ENCODE data around the gene CHST11.

DNA sequence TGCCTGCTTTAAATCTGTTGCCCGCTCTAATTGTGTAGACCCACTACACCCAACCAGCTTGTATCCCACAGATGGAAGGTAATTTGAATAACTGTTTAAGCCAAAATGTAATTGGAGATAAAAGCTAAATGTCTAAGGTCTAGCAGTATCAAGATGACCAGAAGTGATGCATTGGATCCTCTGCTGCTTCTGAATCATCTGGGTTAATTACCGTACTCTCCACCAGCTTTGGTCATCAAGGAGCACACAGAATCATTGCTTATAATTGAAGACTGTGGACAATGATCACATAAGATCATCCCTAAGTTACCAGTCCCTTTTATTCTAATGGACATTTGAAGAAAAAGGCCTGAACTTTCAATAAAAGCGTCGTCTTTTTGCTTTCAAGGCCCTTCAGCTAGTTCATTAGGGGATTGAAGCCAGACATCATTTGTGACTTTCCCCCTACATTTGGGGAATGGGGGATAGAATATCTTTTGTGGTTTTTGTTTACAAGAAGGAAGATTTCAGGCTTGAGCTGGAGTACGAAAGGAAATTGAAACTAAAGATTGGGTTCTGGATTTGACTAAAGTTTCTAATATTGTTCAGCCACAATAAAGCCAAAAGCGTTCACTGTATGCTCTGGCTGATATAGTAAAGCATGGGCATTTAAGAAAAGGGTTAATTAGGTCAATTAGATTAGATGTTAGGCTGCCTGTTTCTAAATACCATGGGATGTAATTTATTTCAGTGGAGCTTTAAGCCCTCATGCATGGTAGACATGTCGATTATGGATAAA is 123.2 kb downstream of the CHST11 start:
- TF ChIP-seq, protein P1, sequence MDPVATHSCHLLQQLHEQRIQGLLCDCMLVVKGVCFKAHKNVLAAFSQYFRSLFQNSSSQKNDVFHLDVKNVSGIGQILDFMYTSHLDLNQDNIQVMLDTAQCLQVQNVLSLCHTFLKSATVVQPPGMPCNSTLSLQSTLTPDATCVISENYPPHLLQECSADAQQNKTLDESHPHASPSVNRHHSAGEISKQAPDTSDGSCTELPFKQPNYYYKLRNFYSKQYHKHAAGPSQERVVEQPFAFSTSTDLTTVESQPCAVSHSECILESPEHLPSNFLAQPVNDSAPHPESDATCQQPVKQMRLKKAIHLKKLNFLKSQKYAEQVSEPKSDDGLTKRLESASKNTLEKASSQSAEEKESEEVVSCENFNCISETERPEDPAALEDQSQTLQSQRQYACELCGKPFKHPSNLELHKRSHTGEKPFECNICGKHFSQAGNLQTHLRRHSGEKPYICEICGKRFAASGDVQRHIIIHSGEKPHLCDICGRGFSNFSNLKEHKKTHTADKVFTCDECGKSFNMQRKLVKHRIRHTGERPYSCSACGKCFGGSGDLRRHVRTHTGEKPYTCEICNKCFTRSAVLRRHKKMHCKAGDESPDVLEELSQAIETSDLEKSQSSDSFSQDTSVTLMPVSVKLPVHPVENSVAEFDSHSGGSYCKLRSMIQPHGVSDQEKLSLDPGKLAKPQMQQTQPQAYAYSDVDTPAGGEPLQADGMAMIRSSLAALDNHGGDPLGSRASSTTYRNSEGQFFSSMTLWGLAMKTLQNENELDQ (tag by site-specific recombination; IDR thresholded peaks at IDR 0.05; ENCODE audit: low read depth) = no peak
- TF ChIP-seq, protein P2, sequence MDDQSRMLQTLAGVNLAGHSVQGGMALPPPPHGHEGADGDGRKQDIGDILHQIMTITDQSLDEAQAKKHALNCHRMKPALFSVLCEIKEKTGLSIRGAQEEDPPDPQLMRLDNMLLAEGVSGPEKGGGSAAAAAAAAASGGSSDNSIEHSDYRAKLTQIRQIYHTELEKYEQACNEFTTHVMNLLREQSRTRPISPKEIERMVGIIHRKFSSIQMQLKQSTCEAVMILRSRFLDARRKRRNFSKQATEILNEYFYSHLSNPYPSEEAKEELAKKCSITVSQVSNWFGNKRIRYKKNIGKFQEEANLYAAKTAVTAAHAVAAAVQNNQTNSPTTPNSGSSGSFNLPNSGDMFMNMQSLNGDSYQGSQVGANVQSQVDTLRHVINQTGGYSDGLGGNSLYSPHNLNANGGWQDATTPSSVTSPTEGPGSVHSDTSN (CRISPR knock-in tag; IDR thresholded peaks at IDR 0.05) = no peak
- TF ChIP-seq, protein P3, sequence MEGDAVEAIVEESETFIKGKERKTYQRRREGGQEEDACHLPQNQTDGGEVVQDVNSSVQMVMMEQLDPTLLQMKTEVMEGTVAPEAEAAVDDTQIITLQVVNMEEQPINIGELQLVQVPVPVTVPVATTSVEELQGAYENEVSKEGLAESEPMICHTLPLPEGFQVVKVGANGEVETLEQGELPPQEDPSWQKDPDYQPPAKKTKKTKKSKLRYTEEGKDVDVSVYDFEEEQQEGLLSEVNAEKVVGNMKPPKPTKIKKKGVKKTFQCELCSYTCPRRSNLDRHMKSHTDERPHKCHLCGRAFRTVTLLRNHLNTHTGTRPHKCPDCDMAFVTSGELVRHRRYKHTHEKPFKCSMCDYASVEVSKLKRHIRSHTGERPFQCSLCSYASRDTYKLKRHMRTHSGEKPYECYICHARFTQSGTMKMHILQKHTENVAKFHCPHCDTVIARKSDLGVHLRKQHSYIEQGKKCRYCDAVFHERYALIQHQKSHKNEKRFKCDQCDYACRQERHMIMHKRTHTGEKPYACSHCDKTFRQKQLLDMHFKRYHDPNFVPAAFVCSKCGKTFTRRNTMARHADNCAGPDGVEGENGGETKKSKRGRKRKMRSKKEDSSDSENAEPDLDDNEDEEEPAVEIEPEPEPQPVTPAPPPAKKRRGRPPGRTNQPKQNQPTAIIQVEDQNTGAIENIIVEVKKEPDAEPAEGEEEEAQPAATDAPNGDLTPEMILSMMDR (tag by site-specific recombination; IDR thresholded peaks at IDR 0.05) = no peak
- TF ChIP-seq, protein P4, sequence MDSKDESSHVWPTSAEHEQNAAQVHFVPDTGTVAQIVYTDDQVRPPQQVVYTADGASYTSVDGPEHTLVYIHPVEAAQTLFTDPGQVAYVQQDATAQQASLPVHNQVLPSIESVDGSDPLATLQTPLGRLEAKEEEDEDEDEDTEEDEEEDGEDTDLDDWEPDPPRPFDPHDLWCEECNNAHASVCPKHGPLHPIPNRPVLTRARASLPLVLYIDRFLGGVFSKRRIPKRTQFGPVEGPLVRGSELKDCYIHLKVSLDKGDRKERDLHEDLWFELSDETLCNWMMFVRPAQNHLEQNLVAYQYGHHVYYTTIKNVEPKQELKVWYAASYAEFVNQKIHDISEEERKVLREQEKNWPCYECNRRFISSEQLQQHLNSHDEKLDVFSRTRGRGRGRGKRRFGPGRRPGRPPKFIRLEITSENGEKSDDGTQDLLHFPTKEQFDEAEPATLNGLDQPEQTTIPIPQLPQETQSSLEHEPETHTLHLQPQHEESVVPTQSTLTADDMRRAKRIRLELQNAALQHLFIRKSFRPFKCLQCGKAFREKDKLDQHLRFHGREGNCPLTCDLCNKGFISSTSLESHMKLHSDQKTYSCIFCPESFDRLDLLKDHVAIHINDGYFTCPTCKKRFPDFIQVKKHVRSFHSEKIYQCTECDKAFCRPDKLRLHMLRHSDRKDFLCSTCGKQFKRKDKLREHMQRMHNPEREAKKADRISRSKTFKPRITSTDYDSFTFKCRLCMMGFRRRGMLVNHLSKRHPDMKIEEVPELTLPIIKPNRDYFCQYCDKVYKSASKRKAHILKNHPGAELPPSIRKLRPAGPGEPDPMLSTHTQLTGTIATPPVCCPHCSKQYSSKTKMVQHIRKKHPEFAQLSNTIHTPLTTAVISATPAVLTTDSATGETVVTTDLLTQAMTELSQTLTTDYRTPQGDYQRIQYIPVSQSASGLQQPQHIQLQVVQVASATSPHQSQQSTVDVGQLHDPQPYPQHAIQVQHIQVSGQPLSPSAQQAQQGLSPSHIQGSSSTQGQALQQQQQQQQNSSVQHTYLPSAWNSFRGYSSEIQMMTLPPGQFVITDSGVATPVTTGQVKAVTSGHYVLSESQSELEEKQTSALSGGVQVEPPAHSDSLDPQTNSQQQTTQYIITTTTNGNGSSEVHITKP (tag by site-specific recombination; IDR thresholded peaks at IDR 0.05) = no peak
- TF ChIP-seq, protein P5, sequence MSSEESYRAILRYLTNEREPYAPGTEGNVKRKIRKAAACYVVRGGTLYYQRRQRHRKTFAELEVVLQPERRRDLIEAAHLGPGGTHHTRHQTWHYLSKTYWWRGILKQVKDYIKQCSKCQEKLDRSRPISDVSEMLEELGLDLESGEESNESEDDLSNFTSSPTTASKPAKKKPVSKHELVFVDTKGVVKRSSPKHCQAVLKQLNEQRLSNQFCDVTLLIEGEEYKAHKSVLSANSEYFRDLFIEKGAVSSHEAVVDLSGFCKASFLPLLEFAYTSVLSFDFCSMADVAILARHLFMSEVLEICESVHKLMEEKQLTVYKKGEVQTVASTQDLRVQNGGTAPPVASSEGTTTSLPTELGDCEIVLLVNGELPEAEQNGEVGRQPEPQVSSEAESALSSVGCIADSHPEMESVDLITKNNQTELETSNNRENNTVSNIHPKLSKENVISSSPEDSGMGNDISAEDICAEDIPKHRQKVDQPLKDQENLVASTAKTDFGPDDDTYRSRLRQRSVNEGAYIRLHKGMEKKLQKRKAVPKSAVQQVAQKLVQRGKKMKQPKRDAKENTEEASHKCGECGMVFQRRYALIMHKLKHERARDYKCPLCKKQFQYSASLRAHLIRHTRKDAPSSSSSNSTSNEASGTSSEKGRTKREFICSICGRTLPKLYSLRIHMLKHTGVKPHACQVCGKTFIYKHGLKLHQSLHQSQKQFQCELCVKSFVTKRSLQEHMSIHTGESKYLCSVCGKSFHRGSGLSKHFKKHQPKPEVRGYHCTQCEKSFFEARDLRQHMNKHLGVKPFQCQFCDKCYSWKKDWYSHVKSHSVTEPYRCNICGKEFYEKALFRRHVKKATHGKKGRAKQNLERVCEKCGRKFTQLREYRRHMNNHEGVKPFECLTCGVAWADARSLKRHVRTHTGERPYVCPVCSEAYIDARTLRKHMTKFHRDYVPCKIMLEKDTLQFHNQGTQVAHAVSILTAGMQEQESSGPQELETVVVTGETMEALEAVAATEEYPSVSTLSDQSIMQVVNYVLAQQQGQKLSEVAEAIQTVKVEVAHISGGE (tag by site-specific recombination; conservative IDR thresholded peaks at IDR 0.05; ENCODE audit: low read depth) = no peak
- no peak for TF ChIP-seq MYNN (tag by site-specific recombination; IDR thresholded peaks at IDR 0.05; ENCODE audit: borderline replicate concordance)
- TF ChIP-seq ZNF747 (tag by site-specific recombination; IDR thresholded peaks at IDR 0.05) = no peak

All from HEK293 (cell line).